Skin of body (tissue), 1 donor: ENCODE measurements around the gene ASPRV1. TPM values are rescaled to one million over a fixed set of nuclear protein-coding genes. Genes with fewer than 3 reads are reported as not detected.

ENCODE experiments used
- total RNA-seq: library from RNA; depleted of rRNA; stranded (reverse); fragments of >200 nt; gene quantifications from one replicate; pipeline ENCODE4 v1.2.3, GENCODE V29; 2014

Gene ASPRV1
- total RNA-seq, 1 donor from 2014 or later: 39.5 TPM

Other genes with a start within 250 kb of the ASPRV1 start
- 33.5 TPM for gene ANXA4, start 219.5 kb downstream of the ASPRV1 start, total RNA-seq
- 21.5 TPM for gene GMCL1, start 132.0 kb downstream of the ASPRV1 start, total RNA-seq
- 40.5 TPM for gene SNRNP27, start 67.7 kb downstream of the ASPRV1 start, total RNA-seq
- gene MXD1, start 46.5 kb downstream of the ASPRV1 start, total RNA-seq: 29.5 TPM
- gene PCBP1, start 125.8 kb upstream of the ASPRV1 start, total RNA-seq: 80.8 TPM
- gene C2orf42, start 229.4 kb upstream of the ASPRV1 start, total RNA-seq: 11.5 TPM